Measurements from ENCODE around the gene PAM.
A peak's percentile ranks its signal among the peaks of the same experiment; 100 is the strongest.

The PAM gene

DNA sequence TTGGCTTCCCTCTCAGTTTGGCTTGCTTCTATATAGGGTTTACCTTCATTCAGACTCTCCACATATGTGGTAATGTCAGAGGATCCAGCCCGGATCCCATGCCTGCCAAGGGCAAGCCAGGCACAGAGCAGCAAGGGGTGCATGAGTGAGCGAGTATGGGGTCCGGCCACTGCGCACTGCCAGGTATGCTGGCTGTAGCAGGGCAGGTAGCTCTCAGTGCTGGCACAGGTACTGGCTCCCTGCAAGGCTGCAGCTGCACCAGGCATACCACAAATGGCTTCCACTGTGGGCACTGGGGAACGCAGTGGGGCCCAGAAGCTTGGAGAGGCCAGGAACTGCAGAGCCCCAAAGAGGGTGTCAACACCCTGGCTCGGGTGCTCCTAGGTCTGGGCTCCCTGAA lies 278.6 kb downstream of the PAM start:
- H3K4me3 ChIP-seq (ENCODE audit: insufficient read depth in 1 of 2, low read depth in 1 of 2, low read length in 2 of 2): no peak overlapping the region
- no peak overlapping the region for H2AK5ac ChIP-seq (ENCODE audit: low read length, severe bottlenecking)
- WGBS: 98% methylated on average over 6 of the region's 6 CpGs

DNA sequence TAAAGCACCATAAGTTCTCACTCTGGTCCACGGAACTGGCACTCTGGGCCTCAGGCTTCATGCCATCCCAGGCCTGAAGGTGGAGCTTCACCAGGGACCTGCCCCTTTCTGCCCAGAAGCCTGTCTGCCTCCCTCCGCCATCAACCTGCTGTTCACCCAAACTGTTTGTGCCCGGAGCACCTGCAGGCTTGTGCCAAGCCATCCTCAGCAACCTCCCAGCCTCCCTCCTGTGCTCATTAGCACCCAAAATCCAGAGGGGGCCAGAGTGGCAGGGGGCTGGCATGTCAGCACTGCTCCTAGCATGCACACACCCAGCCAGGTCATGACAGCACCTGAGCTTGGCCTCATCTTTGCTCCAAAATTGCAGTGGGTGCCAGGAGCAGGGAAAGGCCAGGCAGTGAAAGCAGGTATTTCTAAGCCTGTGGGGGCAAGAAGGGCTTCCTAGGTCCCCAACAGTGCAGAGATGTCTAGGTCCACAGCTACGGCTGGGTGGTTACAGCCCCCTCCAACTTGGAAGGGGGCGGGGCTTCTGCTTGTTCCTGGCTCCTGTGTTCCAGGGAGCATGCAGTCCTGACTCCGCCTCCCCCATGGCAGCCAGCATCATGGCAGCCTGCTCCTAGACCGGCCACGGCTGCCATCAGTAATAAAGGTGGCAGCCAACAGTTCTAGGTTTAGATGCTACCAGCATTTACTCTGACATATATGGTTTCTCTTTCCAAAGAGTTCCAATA lies 279.7 kb downstream of the PAM start:
- H3K23ac ChIP-seq (ENCODE audit: low read length in 2 of 2): no peak overlapping the region
- no peak overlapping the region for H3K14ac ChIP-seq (ENCODE audit: low read length in 2 of 2)
- no peak overlapping the region for H2AK5ac ChIP-seq (ENCODE audit: low read length, severe bottlenecking)
- WGBS: 99% methylated on average over 8 of the region's 8 CpGs
- peaks cover 15 to 37% of the 10 kb centered on the region in 2 experiments for H3K36me3 ChIP-seq (ENCODE audit: control insufficient read depth in 1 of 2, insufficient read depth in 2 of 2, low read depth in 1 of 2, low read length in 2 of 2)
- no peak overlapping the region for H2BK120ac ChIP-seq (ENCODE audit: low read depth, low read length)
- H3K27me3 ChIP-seq (ENCODE audit: control insufficient read depth in 1 of 2, insufficient read depth in 1 of 2, low read length in 2 of 2): no peaks in the 10 kb centered on the region
- no peaks in the 10 kb centered on the region for H3K79me1 ChIP-seq (replicated peaks; ENCODE audit: low read length, poor library complexity, severe bottlenecking)
- H3K9me3 ChIP-seq (ENCODE audit: control insufficient read depth, low read length): no peaks in the 10 kb centered on the region
- H3K4me2 ChIP-seq (ENCODE audit: low read length, poor library complexity, severe bottlenecking): no peak overlapping the region
- no peak overlapping the region for H3K4me3 ChIP-seq (ENCODE audit: insufficient read depth in 1 of 2, low read depth in 1 of 2, low read length in 2 of 2)
- no peaks in the 10 kb centered on the region for H3K4me1 ChIP-seq (ENCODE audit: control insufficient read depth, insufficient read depth, low read depth, low read length)
- H4K8ac ChIP-seq (ENCODE audit: low read length): no peak overlapping the region
- no peak overlapping the region for H3K4ac ChIP-seq (ENCODE audit: low read depth in 1 of 2, low read length in 2 of 2)
- H3K18ac ChIP-seq (ENCODE audit: low read depth in 1 of 2, low read length in 2 of 2): no peak overlapping the region
- H2BK12ac ChIP-seq (ENCODE audit: low read length in 2 of 2): no peak overlapping the region
- H2AFZ ChIP-seq (ENCODE audit: low read depth, low read length): no peak overlapping the region
- H2BK5ac ChIP-seq (ENCODE audit: low read depth, low read length, poor library complexity, severe bottlenecking): no peak overlapping the region
- no peak for DNase-seq
- no peak overlapping the region for H2BK15ac ChIP-seq (ENCODE audit: low read depth, poor library complexity, severe bottlenecking)
- no peak overlapping the region for H3K9ac ChIP-seq (ENCODE audit: low read length)
- H4K91ac ChIP-seq (ENCODE audit: low read length): no peak overlapping the region
- no peak overlapping the region for H3K27ac ChIP-seq (ENCODE audit: low read length, poor library complexity, severe bottlenecking)

More for the DNA sequence above, 278.6 kb downstream of the PAM start:
- no peaks in the 10 kb centered on the region for H3K27me3 ChIP-seq (ENCODE audit: control insufficient read depth in 1 of 2, insufficient read depth in 1 of 2, low read length in 2 of 2)
- H3K9me3 ChIP-seq (ENCODE audit: control insufficient read depth, low read length): no peaks in the 10 kb centered on the region
- no peak overlapping the region for H3K4me2 ChIP-seq (ENCODE audit: low read length, poor library complexity, severe bottlenecking)
- no peak for DNase-seq
- no peak overlapping the region for H2AFZ ChIP-seq (ENCODE audit: low read depth, low read length)
- no peak overlapping the region for H3K23ac ChIP-seq (ENCODE audit: low read length in 2 of 2)
- H2BK15ac ChIP-seq (ENCODE audit: low read depth, poor library complexity, severe bottlenecking): no peak overlapping the region
- H2BK120ac ChIP-seq (ENCODE audit: low read depth, low read length): no peak overlapping the region
- peak overlapping the region in 1 of 2 experiments; percentile 53 for H3K14ac ChIP-seq (ENCODE audit: low read length in 2 of 2)
- H4K8ac ChIP-seq (ENCODE audit: low read length): no peak overlapping the region
- no peak overlapping the region for H3K9ac ChIP-seq (ENCODE audit: low read length)
- H3K79me1 ChIP-seq (replicated peaks; ENCODE audit: low read length, poor library complexity, severe bottlenecking): no peaks in the 10 kb centered on the region
- no peaks in the 10 kb centered on the region for H3K4me1 ChIP-seq (ENCODE audit: control insufficient read depth, insufficient read depth, low read depth, low read length)
- H4K91ac ChIP-seq (ENCODE audit: low read length): no peak overlapping the region
- H3K36me3 ChIP-seq (ENCODE audit: control insufficient read depth in 1 of 2, insufficient read depth in 2 of 2, low read depth in 1 of 2, low read length in 2 of 2): peaks cover 17 to 48% of the 10 kb centered on the region in 2 experiments
- H2BK5ac ChIP-seq (ENCODE audit: low read depth, low read length, poor library complexity, severe bottlenecking): no peak overlapping the region
- H3K18ac ChIP-seq (ENCODE audit: low read depth in 1 of 2, low read length in 2 of 2): no peak overlapping the region
- H3K4ac ChIP-seq (ENCODE audit: low read depth in 1 of 2, low read length in 2 of 2): no peak overlapping the region
- no peak overlapping the region for H3K27ac ChIP-seq (ENCODE audit: low read length, poor library complexity, severe bottlenecking)
- no peak overlapping the region for H2BK12ac ChIP-seq (ENCODE audit: low read length in 2 of 2)

DNA sequence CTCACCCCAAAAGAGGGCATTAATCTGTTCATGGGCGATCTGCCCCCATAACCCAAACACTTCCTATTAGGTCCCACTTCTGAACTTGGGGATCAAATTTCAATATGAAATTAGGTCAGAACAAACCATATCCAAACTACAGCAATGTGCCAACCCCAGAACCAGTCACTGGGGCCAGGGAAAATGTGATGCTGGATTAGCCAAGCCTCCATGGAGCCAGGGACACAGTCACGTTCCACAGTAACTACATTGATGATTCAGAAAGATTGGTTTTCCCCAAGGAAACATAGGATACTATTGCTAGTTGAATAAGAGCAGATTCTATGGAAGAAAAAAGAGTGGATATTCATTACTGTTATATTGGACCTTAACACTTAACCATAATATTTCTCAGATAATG lies 280.6 kb downstream of the PAM start:
- Histone ChIP-seq H2BK15ac (ENCODE audit: low read depth, poor library complexity, severe bottlenecking) (no peak overlapping the region), H3K4me2 (ENCODE audit: low read length, poor library complexity, severe bottlenecking) (no peak overlapping the region), H3K9me3 (ENCODE audit: control insufficient read depth, low read length) (no peaks in the 10 kb centered on the region), H3K23ac (ENCODE audit: low read length in 2 of 2) (no peak overlapping the region), H3K36me3 (ENCODE audit: control insufficient read depth in 1 of 2, insufficient read depth in 2 of 2, low read depth in 1 of 2, low read length in 2 of 2) (peaks cover 15 to 28% of the 10 kb centered on the region in 2 experiments), H2AK5ac (ENCODE audit: low read length, severe bottlenecking) (no peak overlapping the region), H3K27ac (ENCODE audit: low read length, poor library complexity, severe bottlenecking) (no peak overlapping the region), H4K8ac (ENCODE audit: low read length) (no peak overlapping the region), H3K9ac (ENCODE audit: low read length) (no peak overlapping the region), H3K4me1 (ENCODE audit: control insufficient read depth, insufficient read depth, low read depth, low read length) (no peaks in the 10 kb centered on the region), H3K79me1 (replicated peaks; ENCODE audit: low read length, poor library complexity, severe bottlenecking) (no peaks in the 10 kb centered on the region), H3K4ac (ENCODE audit: low read depth in 1 of 2, low read length in 2 of 2) (no peak overlapping the region), H2BK120ac (ENCODE audit: low read depth, low read length) (no peak overlapping the region), H3K18ac (ENCODE audit: low read depth in 1 of 2, low read length in 2 of 2) (no peak overlapping the region), H2BK12ac (ENCODE audit: low read length in 2 of 2) (no peak overlapping the region), H4K91ac (ENCODE audit: low read length) (no peak overlapping the region), H3K14ac (ENCODE audit: low read length in 2 of 2) (no peak overlapping the region), H2BK5ac (ENCODE audit: low read depth, low read length, poor library complexity, severe bottlenecking) (no peak overlapping the region), H3K27me3 (ENCODE audit: control insufficient read depth in 1 of 2, insufficient read depth in 1 of 2, low read length in 2 of 2) (no peaks in the 10 kb centered on the region), H2AFZ (ENCODE audit: low read depth, low read length) (no peak overlapping the region), H3K4me3 (ENCODE audit: insufficient read depth in 1 of 2, low read depth in 1 of 2, low read length in 2 of 2) (no peak overlapping the region)
- DNase-seq: no peak
- WGBS: 93% methylated on average over 2 of the region's 2 CpGs

DNA sequence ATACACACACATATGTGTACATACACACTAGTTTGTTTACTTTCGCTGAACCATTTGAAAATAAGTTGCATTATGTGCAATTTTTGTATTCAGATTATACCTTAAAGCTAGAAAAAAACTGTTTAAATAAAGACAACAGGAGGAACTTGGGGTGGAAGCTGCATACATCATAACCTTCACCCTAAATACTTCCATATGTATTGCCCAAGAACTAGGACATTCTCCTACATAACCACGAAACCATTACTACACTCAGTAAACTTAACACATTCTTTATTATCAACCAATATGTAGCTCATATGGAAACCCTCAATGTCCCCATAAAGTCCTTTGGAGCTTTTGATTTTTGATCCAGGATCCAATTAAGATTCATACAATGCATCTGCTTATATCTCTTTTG lies 281.5 kb downstream of the PAM start:
- no peaks in the 10 kb centered on the region for H3K4me1 ChIP-seq (ENCODE audit: control insufficient read depth, insufficient read depth, low read depth, low read length)
- no peak overlapping the region for H2AK5ac ChIP-seq (ENCODE audit: low read length, severe bottlenecking)
- no peak overlapping the region for H2AFZ ChIP-seq (ENCODE audit: low read depth, low read length)
- 87% methylated on average over 1 of the region's 2 CpGs for WGBS
- no peak overlapping the region for H2BK12ac ChIP-seq (ENCODE audit: low read length in 2 of 2)
- H4K91ac ChIP-seq (ENCODE audit: low read length): no peak overlapping the region
- H3K79me1 ChIP-seq (replicated peaks; ENCODE audit: low read length, poor library complexity, severe bottlenecking): no peaks in the 10 kb centered on the region
- no peak overlapping the region for H3K9ac ChIP-seq (ENCODE audit: low read length)
- no peaks in the 10 kb centered on the region for H3K27me3 ChIP-seq (ENCODE audit: control insufficient read depth in 1 of 2, insufficient read depth in 1 of 2, low read length in 2 of 2)
- no peak overlapping the region for H2BK5ac ChIP-seq (ENCODE audit: low read depth, low read length, poor library complexity, severe bottlenecking)
- peaks cover 15 to 19% of the 10 kb centered on the region in 2 experiments for H3K36me3 ChIP-seq (ENCODE audit: control insufficient read depth in 1 of 2, insufficient read depth in 2 of 2, low read depth in 1 of 2, low read length in 2 of 2)
- no peaks in the 10 kb centered on the region for H3K9me3 ChIP-seq (ENCODE audit: control insufficient read depth, low read length)
- no peak overlapping the region for H3K4me2 ChIP-seq (ENCODE audit: low read length, poor library complexity, severe bottlenecking)
- no peak overlapping the region for H2BK15ac ChIP-seq (ENCODE audit: low read depth, poor library complexity, severe bottlenecking)
- no peak overlapping the region for H3K18ac ChIP-seq (ENCODE audit: low read depth in 1 of 2, low read length in 2 of 2)
- no peak overlapping the region for H3K27ac ChIP-seq (ENCODE audit: low read length, poor library complexity, severe bottlenecking)
- no peak overlapping the region for H2BK120ac ChIP-seq (ENCODE audit: low read depth, low read length)
- no peak overlapping the region for H4K8ac ChIP-seq (ENCODE audit: low read length)
- DNase-seq: no peak
- H3K14ac ChIP-seq (ENCODE audit: low read length in 2 of 2): no peak overlapping the region
- H3K23ac ChIP-seq (ENCODE audit: low read length in 2 of 2): no peak overlapping the region
- no peak overlapping the region for H3K4ac ChIP-seq (ENCODE audit: low read depth in 1 of 2, low read length in 2 of 2)
- no peak overlapping the region for H3K4me3 ChIP-seq (ENCODE audit: insufficient read depth in 1 of 2, low read depth in 1 of 2, low read length in 2 of 2)
